Measurements from ENCODE around the gene TRPV6.

GRCh38 chr7:142842251-142842766 is 43.2 kb downstream of the TRPV6 start:
- TF ChIP-seq CTCF (IDR thresholded peaks at IDR 0.05) (no peak), EZH2 (IDR thresholded peaks at IDR 0.05) (no peak), EZH2phosphoT487 (IDR thresholded peaks at IDR 0.05) (no peak)
